Measurements from ENCODE around the gene TBC1D14.

DNA sequence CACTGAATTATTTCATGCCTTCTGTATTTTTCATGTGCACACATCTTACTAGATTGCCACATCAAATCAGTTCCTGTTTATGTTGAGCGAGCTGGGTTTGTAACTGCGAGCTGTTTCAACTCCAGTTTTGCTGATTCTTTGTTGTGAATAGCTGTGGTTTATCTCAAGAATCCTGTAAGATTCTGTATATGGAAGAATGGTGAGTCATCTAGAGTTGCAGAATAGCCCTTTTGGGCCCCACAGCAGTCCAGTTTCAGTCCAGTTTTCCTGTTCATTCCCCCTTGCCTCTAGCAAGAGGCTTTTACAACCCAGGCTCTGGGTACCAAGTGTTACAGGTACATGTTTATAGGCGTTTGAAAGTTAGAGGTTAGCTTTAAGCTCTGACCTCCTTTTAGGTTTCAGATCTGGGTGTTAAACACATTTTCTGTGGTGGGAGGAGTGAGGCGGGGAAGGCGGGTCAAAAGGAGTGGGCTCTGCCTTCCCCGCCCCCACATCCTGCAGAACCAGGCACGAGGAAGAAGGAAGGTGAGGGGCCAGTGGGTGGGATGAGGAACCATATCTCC lies 32.7 kb downstream of the TBC1D14 start:
- TF ChIP-seq CTCF (conservative IDR thresholded peaks at IDR 0.05; ENCODE audit: low read length) (no peak), EZH2phosphoT487 (IDR thresholded peaks at IDR 0.05; ENCODE audit: borderline replicate concordance, low read depth, low read length) (no peak)
